Medulla oblongata (tissue), 1 donor: ENCODE results near the gene GLTPD2.

ENCODE experiments used
- DNase-seq: peaks from one replicate; pipeline ENCODE4 v3.0.0-alpha.2; 2015; ENCODE audit errors: extremely low spot score

Gene GLTPD2

DNA sequence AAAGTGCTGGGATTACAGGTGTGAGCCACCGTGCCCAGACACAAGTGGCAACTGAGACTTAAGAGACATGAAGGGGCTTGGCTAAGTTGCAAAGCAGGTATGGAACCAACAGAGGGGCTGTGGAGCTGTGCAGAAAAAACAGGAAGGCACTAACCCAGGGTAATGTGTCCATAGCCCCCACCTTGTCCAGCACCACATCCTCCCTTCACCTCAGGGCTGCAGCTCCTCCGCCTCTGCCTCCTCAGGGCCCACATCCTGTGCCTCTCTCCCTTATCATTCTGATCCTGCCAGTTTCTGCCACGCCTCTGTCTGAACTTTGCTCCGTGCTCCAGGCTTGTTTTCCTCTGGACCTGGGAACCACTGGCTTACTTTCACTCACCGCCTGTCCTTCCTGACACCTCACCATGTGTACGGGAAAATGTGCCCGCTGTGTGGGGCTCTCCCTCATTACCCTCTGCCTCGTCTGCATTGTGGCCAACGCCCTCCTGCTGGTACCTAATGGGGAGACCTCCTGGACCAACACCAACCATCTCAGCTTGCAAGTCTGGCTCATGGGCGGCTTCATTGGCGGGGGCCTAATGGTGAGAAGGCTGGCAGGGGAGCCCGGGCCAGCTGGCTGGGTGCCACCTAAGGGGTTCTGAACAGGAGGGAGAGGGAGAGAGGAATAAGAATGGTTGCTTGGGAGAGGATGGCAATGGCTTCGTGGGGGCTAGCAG lies 17.1 kb upstream of the GLTPD2 start, which contains the start of gene TM4SF5:
Gene TM4SF5 (plus strand): TSS at position 368 of the 716 bp plus-strand sequence. CDS start 37 bp downstream, at position 405.
- no peak for DNase-seq

DNA sequence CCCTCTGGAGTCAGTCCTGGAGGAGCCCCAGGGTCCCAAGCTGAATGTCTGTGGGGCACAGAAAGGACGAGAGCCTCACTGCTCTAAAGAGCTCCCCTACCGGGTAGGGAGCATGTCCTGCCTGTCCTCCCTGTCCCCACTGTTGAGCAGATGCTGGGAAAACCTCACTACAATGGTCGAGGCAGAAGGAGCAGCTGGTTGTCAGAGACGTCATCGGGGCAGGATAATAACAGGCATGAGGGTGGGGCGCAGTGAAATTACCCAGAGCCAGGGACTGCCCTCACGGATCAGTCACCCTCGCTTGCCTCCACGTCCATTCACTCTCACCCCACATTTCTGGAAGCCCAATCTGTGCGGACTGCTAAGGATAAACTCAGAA lies 16.5 kb upstream of the GLTPD2 start:
- DNase-seq, result no peak

DNA sequence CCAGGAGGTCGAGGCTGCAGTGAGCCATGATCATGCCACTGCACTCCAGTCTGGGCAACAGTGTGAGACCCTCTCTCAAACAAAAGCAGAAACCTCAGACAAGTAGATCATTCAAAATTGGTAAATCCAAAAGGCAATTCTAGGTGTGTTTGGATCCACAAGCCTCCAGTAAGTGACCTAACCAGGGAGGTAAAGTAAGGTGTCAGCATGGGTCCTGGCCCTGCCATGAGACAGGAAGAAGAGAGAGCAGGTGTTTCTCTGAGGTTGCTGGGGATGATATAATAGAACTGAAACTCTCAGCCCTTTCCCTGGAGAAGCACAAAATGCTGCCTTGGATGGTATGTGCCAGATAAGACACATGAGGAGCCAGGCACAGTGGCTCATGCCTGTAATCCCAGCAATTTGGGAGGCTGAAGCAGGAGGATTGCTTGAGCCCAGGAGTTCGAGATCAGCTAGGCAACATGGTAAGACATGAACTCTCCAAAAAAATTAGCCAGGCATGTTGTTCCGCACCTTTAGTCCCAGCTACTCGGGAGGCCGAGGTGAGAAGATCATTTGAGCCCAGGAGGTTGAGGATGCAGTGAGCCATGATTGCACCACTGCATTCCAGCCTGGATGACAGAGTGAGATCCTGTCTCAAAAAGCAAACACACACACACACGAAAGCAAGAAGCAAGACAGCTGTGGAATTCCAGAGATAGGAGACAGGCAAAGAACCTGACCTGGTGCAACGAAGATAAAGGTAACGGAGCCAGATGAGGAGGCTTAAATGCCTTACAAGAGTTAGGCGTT lies 10.6 kb upstream of the GLTPD2 start:
- DNase-seq, result no peak

DNA sequence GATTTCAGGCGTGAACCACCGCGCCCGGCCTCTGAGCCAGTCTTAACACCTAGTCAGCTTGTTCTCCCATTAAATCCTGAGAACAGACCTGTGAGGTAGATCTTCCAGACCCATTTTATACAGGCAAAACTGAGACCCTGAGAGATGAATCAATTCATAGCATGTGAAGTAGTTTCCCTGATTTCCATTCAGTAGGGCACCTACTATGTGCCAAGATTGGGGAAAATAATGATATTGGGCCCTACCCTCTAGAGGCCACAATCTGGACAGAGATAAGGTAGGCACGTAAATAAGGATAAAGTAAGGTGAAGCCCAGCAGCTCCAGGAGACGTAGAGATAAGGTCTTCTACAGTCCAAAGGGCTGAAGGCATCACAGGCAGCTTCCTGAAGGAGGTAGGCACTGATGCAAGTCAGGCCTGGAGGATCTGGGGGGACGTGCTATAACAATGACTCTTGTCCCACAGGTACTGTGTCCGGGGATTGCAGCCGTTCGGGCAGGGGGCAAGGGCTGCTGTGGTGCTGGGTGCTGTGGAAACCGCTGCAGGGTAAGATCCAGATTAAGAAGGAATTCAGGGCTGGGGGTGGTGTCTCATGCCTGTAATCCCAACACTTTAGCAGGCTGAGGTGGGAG lies 8.3 kb upstream of the GLTPD2 start:
- no peak for DNase-seq

DNA sequence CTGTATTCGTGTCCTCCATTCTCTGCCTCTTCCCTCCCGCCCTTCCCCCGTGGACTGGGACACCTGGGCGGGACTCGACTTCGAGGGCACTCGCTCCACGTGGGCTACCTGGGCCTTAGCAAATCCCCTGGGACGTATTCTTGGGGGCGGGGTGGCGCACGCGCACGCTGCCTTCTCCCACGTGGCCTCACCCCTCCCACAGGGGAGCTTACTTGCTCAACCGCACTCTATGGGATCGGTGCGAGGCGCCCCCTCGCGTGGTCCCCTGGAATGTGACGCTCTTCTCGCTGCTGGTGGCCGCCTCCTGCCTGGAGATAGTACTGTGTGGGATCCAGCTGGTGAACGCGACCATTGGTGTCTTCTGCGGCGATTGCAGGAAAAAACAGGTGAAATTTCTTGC lies 6.1 kb upstream of the GLTPD2 start:
- no peak for DNase-seq

DNA sequence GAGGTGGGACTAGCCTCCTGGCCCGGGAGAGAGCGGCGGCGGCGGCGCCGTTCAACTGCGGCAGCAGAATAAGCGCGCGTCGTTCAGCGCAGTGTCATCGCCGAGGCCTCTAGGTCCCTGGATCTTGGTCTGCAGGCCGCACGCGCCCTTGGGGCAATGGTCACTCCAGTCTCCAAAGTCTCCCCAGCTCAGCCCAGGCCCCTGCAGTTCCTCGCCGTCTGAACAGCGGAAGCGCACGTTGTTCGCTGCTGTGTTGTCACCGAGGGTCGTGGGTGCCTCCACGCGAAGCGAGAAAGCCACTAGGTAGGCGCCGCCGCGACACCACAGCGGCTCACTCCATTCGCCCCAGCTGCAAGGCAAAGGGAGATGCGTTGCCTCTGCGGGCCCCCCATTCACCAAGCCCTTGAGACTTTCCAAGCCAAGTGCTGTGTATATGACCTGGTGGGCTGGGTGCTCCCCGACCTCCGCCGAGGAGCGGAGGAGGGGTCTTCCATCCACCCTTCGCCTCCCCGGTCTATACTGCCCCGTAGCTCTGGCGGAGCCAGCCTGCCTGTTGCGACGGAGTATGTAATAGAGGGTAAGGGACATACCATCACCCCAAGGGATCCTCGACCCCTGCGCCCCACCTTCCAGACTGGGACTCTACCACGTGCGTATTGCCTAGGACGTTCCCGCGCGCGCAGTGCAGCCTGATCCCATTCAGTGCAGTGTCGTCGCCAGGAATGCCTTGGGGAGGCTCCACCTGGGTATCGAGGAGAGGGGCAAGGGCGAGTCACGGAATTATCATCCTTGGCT lies 3.3 kb upstream of the GLTPD2 start:
- DNase-seq, result no peak

DNA sequence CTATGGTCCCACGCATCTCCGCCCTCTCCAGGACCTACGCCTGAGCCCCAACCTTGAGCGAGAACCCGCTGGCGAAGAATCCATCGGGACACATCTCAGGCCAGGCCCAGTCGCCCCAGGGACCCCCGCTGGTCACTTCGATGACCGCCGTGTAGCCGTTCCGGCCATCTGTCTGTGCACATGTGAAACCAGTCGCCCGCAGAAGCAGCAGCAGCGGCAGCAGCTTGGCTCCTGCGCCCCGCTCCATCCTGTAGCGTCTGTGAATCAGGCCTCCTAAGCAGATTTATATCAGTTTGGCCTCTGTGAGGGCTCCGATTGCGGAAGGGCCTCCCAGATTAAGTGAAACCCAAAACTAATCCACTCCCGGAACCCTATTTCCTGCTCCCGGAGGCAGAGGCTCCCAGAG lies 2.7 kb upstream of the GLTPD2 start, which contains the start of gene VMO1:
Gene VMO1 (minus strand): TSS at position 259 of the 406 bp plus-strand sequence. CDS start 12 bp downstream, at position 247.
- DNase-seq, result peak; percentile 11

DNA sequence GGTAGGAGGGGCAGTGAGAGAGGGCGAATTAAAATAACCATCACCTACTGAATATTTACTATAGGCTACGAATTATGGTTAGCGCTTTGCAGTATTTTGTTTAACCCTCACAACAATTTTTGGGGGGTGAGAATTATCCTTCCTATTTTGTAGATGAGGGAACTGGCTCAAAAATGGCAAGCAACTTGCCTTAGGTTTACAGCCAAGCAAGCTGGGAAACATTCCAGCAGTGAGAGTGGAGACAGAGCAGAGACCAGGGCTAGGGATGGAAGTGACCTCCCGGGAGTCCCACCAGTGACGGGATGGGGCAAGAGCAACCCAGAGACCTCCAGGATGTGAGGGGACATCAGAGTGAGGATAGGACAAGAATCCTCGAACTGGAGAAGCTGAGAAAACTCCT lies 2.2 kb upstream of the GLTPD2 start:
- peak; percentile 43 for DNase-seq

DNA sequence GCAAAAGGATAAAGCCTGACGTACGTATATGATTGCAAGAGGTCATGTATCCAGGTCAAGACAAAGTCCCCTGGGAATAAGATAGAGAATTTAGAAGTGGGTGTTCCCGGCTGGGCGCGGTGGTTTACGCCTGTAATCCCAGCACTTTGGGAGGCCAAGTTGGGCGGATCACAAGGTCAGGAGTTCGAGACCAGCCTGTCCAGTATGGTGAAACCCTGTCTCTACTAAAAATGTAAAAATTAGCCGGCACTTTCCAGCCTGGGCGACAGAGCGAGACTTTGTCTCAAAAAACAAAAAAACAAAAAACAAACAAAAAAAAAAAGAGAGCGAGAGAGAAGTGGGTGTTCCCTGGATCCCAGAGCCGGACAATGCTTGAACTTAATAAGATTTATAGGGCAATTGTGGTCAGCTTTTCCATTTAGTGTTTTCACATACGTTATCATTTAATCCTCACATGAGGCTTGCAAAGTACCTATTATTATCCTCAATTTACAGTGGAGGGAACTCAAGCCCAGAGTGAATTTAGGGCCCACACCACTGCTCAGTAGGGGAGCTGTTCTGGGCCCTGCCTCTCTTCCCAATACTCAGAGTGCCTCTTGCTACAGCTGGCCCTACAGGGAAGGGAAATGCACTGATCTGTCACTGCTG lies 481 bp upstream of the GLTPD2 start:
- no peak for DNase-seq

DNA sequence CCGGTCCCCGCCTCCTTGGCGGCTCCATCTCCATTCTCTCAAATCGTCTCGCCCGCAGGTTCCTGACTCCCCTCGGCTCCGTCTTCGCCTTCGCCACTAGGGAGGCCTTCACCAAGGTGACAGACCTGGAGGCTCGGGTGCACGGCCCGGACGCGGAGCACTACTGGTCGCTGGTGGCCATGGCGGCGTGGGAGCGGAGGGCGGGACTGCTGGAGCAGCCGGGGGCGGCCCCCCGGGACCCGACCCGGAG lies 862 bp downstream of the GLTPD2 start:
- DNase-seq, result no peak

DNA sequence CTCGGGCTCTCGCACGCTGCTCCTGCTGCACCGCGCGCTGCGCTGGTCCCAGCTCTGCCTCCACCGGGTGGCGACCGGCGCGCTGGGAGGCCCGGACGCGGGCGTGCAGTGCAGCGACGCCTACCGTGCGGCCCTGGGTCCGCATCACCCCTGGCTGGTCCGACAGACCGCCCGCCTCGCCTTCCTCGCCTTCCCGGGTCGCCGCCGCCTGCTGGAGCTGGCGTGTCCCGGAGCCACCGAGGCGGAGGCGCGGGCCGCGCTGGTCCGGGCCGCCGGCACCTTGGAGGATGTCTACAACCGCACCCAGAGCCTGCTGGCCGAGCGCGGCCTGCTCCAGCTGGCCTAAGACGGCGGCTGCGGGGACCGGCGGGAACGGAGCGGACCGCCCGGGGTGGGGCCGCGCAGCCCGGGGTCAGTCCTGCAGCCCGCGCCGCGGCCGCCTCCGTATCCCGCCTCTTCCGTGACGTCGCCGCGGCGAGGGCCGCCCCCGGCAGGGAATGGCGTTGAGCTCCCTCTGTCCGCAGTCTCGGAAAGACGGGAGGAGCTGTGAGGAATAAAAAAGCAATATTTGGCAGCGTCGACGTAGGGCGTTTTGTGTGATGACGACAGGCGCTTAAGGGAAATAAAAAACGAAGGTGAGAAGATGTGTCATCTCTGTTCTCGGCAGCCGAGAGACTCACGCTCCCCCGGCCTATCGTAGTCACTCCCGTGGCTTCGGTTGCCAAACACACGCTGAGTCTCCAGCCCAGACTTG lies 1.4 kb downstream of the GLTPD2 start:
- peak; percentile 90 for DNase-seq

DNA sequence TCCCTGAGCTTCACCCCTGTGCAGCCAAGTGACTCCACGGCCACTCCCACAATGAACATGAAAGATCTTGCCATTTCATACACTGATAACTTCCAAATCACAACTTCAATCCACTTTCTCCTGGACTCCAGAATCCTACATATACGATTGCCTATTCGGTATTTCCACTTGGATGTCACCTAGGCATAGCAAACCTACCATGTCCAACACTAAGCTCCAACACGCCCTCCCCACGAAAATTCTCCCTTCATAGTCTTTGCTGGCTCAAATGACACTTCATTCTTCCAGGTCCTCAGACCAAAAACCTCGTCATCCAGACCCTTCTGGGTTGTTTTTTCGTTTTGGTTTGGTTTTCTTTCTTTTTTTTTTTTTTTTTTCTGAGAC lies 1.9 kb downstream of the GLTPD2 start:
- DNase-seq, result peak; percentile 13

DNA sequence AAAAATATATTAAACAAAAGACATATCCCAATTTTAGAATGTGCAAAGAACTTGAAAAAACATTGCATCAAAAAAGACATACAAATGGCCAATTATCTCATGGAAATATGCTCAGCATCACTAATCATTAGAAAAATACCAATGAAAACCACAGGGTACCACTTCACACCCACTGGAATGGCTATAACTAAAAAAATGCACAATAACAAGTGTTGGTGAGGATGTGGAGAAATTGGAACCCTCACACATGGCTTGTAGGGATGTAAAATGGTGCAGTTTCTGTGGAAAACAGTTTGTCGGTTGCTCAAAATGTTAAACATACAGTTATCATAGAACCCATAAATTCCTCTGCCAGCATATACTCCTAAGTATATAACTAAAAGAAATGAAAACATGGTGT lies 6.4 kb downstream of the GLTPD2 start:
- no peak for DNase-seq

DNA sequence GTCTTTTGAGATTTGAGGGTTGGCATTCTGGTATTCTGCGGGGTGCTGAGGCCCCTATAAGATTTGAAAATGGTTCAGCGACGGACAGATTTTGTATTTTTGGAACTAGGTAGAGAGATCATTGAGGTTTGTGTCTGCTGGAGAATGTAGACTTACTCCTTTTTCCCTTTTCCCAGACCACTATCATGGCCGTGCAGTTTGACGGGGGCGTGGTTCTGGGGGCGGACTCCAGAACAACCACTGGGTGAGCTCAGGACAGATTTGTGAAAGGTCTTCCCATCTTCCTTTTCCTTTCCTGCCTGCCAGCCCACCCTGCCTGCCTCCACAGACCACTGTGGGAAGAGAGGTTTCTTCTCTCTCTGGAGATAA lies 7.8 kb downstream of the GLTPD2 start:
- no peak for DNase-seq

DNA sequence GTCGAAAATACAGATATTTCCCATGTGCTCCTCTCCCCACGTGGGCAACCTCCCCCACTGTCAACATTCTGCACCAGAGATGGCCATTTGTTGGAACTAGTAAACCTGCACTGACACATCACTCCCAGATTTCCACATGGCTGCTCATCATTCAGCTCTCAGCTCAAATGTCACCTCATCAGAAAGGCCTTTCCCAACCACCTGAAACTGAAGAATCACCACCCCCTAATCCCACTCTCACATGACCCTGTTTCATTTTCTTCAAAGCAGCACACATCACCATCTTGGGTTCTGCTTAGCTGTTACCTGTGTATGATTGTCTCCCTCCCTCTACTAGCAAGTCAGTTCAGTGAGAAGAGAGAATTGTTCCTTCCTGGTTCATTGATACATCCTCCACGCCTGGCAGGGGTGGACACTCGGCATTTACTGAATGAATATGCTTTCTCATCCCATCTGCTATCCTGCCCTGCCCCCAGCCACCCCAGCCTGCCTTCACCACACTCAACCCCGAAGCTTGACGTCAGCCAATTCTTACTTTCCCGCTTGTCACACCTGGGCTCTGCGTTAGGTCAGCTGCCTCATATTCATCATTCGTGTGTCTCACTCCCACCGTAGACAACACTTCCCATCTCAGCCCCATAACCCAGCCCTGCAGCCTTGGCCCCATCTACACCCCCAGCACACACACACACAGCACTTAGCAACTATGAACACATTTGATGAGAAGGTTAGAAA lies 11.9 kb downstream of the GLTPD2 start:
- no peak for DNase-seq

DNA sequence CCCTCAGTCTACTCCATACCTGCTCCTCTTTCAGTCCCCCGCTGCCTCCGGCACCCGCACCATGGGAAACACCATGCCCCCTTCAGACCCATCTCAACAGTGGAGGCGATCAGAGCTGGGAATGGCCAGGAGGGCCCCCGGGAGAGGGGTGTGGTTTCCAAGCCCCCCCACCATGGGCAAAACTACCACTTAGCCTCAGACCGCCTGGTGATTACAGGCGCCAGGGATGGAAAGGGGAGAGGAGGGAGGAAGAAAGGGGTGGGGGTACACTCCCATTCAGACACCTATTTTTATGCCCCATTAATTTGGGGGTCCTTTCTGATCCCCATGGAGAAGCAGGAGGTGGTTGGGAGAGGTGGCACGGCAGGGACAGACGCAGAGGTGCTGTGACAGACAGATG lies 13.5 kb downstream of the GLTPD2 start, which contains the start of gene C17orf114:
Gene C17orf114 (minus strand): TSS at position 101 of the 400 bp plus-strand sequence.
- DNase-seq, result no peak

DNA sequence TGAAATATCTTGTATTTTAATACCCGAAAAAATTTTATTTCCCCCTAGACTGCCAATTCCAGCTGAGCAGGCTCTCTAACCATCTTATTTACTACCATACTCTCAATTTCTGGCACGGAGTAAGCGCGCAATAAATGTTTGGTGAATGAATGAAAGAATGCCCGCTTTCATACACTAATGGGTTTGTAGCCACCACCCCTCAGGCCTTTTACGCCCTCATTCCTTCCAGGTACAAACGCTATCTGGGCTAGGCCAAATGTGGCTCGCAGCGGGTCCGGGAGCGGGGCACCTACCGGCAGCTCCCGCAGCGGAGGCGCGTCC lies 17.7 kb downstream of the GLTPD2 start:
- DNase-seq, result no peak

DNA sequence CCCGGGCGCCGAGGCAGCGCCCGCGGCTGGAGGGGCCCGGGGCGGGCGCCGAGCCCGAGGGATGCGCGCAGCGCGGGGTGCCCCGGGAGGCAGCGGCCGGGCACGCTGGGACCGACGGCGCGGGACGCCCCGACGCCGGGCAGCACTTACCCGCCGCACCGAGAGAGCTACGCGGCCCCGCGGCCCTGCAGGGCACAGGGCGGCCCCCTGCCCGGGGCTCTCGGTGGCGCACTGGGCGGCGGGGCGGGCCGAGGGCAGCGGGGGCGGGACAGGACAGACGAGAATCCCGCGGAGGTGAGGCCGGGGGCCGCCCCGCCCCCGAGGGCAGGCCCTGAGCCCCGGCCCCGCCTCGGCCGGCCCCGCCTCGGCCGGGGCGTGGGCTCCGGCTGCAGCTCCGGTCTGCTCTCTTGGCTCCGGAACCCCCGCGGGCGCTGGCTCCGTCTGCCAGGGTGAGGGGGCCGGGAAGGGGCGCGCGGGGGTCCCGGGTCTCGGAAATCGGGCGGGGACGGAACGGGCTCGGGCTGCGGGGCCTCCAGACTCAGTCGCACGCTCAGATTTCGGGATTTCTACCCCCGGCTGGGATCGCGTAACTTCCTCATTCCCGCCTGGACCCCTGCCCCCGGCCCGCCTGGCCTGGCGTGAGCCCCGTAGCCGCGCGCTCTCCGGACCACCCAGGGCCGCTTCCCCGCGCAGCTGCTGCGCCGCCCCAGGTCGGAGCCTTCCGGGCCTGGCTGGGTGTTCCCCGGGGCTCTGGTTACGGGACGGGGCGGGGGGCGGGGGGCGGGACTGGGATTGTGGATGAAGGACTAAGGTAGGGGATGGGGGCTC lies 18.2 kb downstream of the GLTPD2 start, which contains the start of gene PLD2:
Gene PLD2 (plus strand): TSS at position 376 of the 828 bp plus-strand sequence. CDS start 621 bp downstream, outside the sequence.
- peak; percentile 89 for DNase-seq
